HG02981 (cell line): Measurements from ENCODE around the gene F11R.
"Not testable (repeated sequence)": the region's sequence is repeated elsewhere in the genome, so short reads cannot be mapped to it uniquely, and the experiment has no call there.

Source experiments
- ATAC-seq: cut with Tn5 transposase; IDR thresholded peaks from one replicate; pipeline ENCODE4 v1.9.1; 2021; ENCODE audit warnings: mild to moderate bottlenecking, moderate library complexity; ENCODE audit not compliant: unreplicated experiment

Gene F11R

GRCh38 chr1:161020509-161021164 is at the start of gene F11R:
Gene F11R, minus strand, starts transcription at chr1:161021152. Its CDS starts 79 bp downstream, at chr1:161021073.
- ATAC-seq = peak; percentile 29

GRCh38 chr1:161069731-161070270 is 48.8 kb upstream of the F11R start, which contains the start of gene ARHGAP30:
Gene ARHGAP30, minus strand, starts transcription at chr1:161069891. Its CDS starts 267 bp downstream, at chr1:161069624.
- peak; percentile 84 for ATAC-seq

- no peak for ATAC-seq
Measured at GRCh38 chr1:161069241-161069640, 48.3 kb upstream of the F11R start.

- peak; percentile 45 for ATAC-seq
Measured at GRCh38 chr1:161068306-161069234, 47.6 kb upstream of the F11R start.

GRCh38 chr1:161066694-161067093 is 45.7 kb upstream of the F11R start:
- no peak for ATAC-seq

- not testable (repeated sequence) for ATAC-seq
Measured at GRCh38 chr1:161065681-161066080, 44.7 kb upstream of the F11R start.

GRCh38 chr1:161063936-161064335 is 43.0 kb upstream of the F11R start:
- not testable (repeated sequence) for ATAC-seq

GRCh38 chr1:161061419-161061818 is 40.5 kb upstream of the F11R start:
- no peak for ATAC-seq

- ATAC-seq = no peak
Measured at GRCh38 chr1:161059293-161059692, 38.3 kb upstream of the F11R start.

GRCh38 chr1:161054805-161055204 is 33.9 kb upstream of the F11R start:
- no peak for ATAC-seq

GRCh38 chr1:161054232-161054631 is 33.3 kb upstream of the F11R start:
- no peak for ATAC-seq

GRCh38 chr1:161052899-161053298 is 31.9 kb upstream of the F11R start:
- no peak for ATAC-seq

GRCh38 chr1:161051219-161051618 is 30.3 kb upstream of the F11R start:
- ATAC-seq = no peak

- no peak for ATAC-seq
Measured at GRCh38 chr1:161048949-161049722, 28.2 kb upstream of the F11R start.

GRCh38 chr1:161047436-161048420 is 26.8 kb upstream of the F11R start:
- no peak for ATAC-seq

- ATAC-seq = peak; percentile 36
Measured at GRCh38 chr1:161046605-161047228, 25.8 kb upstream of the F11R start.

- peak; percentile 43 for ATAC-seq
Measured at GRCh38 chr1:161045736-161046604, 25.0 kb upstream of the F11R start, which contains the start of gene USF1. Gene USF1, minus strand, starts transcription at chr1:161045977. Its CDS starts 2,702 bp downstream, at chr1:161043275.
